Esophagus squamous epithelium (tissue), 5 donors: Measurements from ENCODE around the gene GBX1. TPM values are rescaled to one million over a fixed set of nuclear protein-coding genes. Genes with fewer than 3 reads are reported as not detected.

Experiments used
- DNase-seq: peaks from one replicate; lab custom pipeline; 2025; lab: John Stamatoyannopoulos, UW
- H3K27ac ChIP-seq, 4 donors: fragments of 200-600 bp; sonication (generic); one replicate each; pipeline ENCODE4 v1.5.1; 2016 to 2019; ENCODE audit warnings: mild to moderate bottlenecking in 1 of 4
- H3K27me3 ChIP-seq, 4 donors: fragments of 200-600 bp; sonication (generic); 1 replicate in 3 of 4; 2 replicates in 1 of 4; pipeline versions ENCODE4 v1.5.1 to v1.6.0; 2017 to 2021; ENCODE audit warnings: antibody characterized with exemption in 1 of 4
- H3K36me3 ChIP-seq, 3 donors: fragments of 200-600 bp; sonication (generic); one replicate each; pipeline ENCODE4 v1.5.1; 2016 to 2019
- H3K4me1 ChIP-seq, 3 donors: fragments of 200-600 bp; sonication (generic); one replicate each; pipeline ENCODE4 v1.5.1; 2017 to 2019
- H3K4me3 ChIP-seq, 4 donors: fragments of 200-600 bp; sonication (generic); 1 replicate in 3 of 4; 2 replicates in 1 of 4; pipeline ENCODE4 v1.5.1; 2016 to 2019; ENCODE audit warnings: mild to moderate bottlenecking in 2 of 4, moderate library complexity in 1 of 4
- H3K9me3 ChIP-seq, 3 donors: fragments of 200-600 bp; sonication (generic); one replicate each; pipeline ENCODE4 v1.5.1; 2016 to 2019
- POLR2A ChIP-seq, 4 donors: fragments of 450-650 bp; IDR thresholded peaks; one replicate each; pipeline ENCODE4 v1.6.1; 2017; ENCODE audit warnings: antibody characterized with exemption in 4 of 4, mild to moderate bottlenecking in 4 of 4, moderate library complexity in 3 of 4
- WGBS, 2 donors: methylation state at CpG; one replicate each; pipeline ENCODE4 v1.1.5; 2018; 5-methylcytosine and 5-hydroxymethylcytosine counted together
- intact Hi-C: fragments of 100-400 bp; cut with DNase I; formaldehyde crosslinking; loops from one replicate; pipeline ENCODE4 v1.15.0; 2022
- total RNA-seq, 4 donors: library from RNA; depleted of rRNA; stranded (reverse); fragments of >200 nt; gene quantifications; one replicate each; pipeline ENCODE4 v1.1.0, GENCODE V29; 2016
- TF ChIP-seq, protein P1 (sequence below), 6 experiments: fragments of 450-650 bp in 4 of 6; fragments of 200-600 bp in 2 of 6; sonication (generic) in 2 of 6; IDR thresholded peaks; one replicate each; pipeline ENCODE4 v1.5.1; 2016 to 2019; ENCODE audit warnings: antibody characterized with exemption in 6 of 6, mild to moderate bottlenecking in 4 of 6, moderate library complexity in 4 of 6
- donor health status: DM: yes; HTN: yes; CAD: no.

The GBX1 gene
- total RNA-seq, 4 donors from 2014 or later = not detected

- no peak for DNase-seq
- intact Hi-C loops = no loop called here
- Histone ChIP-seq H3K27ac (no peak overlapping the region), H3K4me3 (no peak overlapping the region), H3K27me3 (no peaks in the 10 kb centered on the region), H3K9me3 (no peaks in the 10 kb centered on the region), H3K4me1 (peaks cover 15 to 28% (median 20%) of the 10 kb centered on the region in 3 donors), H3K36me3 (peaks cover 51 to 91% (median 57%) of the 10 kb centered on the region in 3 donors)
- TF ChIP-seq, protein P1, sequence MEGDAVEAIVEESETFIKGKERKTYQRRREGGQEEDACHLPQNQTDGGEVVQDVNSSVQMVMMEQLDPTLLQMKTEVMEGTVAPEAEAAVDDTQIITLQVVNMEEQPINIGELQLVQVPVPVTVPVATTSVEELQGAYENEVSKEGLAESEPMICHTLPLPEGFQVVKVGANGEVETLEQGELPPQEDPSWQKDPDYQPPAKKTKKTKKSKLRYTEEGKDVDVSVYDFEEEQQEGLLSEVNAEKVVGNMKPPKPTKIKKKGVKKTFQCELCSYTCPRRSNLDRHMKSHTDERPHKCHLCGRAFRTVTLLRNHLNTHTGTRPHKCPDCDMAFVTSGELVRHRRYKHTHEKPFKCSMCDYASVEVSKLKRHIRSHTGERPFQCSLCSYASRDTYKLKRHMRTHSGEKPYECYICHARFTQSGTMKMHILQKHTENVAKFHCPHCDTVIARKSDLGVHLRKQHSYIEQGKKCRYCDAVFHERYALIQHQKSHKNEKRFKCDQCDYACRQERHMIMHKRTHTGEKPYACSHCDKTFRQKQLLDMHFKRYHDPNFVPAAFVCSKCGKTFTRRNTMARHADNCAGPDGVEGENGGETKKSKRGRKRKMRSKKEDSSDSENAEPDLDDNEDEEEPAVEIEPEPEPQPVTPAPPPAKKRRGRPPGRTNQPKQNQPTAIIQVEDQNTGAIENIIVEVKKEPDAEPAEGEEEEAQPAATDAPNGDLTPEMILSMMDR (IDR thresholded peaks at IDR 0.05) = no peak
- no peak for TF ChIP-seq POLR2A (IDR thresholded peaks at IDR 0.05)
- WGBS, 2 donors = 71% methylated on average over 4 of the region's 28 CpGs; no CpG with 5 or more reads in 1 of the 2 donors
These were observed 38.2 kb downstream of the GBX1 start for GRCh38 chr7:151129117-151129959.

DNA sequence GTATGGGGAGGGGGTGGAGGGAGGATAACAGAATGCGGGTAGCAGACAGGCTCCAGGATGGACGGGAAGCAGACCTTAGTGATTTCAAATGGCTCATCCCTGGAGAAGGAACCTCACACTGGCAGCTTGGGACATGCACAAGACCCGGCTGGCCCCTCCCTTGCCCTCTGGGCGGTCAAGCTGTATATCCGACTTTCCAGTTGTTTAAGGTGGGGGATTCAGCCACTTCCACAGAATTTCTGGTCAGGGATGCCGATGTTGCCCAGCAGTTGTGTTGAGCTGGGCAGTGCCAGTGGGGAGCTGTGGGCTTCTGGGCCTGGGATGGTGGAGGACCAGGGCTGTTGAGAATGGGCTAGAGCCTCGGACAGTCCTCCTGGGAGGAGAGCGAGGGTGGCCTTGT is 38.8 kb downstream of the GBX1 start:
- Histone ChIP-seq H3K36me3 (peaks cover 46 to 91% (median 53%) of the 10 kb centered on the region in 3 donors), H3K9me3 (no peaks in the 10 kb centered on the region), H3K4me3 (no peak overlapping the region), H3K27me3 (no peaks in the 10 kb centered on the region), H3K4me1 (peaks cover 18 to 34% (median 20%) of the 10 kb centered on the region in 3 donors), H3K27ac (no peak overlapping the region)
- no peak for DNase-seq
- WGBS, 2 donors = 76% methylated on average over 5 of the region's 8 CpGs; no CpG with 5 or more reads in 1 of the 2 donors
- intact Hi-C loops = no loop called here
- TF ChIP-seq POLR2A (IDR thresholded peaks at IDR 0.05) = no peak
- TF ChIP-seq, protein P1 (IDR thresholded peaks at IDR 0.05) = no peak

DNA sequence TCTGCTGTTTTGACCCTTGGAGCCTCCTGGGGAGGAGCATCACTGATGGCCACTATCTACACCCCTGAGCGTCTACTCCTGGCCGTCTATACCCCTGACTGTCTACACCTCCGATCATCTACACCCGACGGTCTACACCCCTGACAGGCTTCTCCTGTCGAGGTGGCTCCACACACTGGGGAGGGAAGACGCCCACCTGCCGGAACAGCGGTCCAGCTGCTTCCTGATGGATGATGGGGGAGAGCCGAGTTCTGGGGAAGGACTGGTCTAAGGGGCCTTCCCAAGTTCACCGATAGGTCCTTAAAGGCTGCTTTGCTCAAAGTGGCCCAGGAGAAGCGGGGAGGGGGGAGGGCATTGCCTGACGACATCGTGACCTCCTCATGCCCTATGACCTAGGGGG is 39.4 kb downstream of the GBX1 start:
- Histone ChIP-seq H3K36me3 (peaks cover 47 to 91% (median 53%) of the 10 kb centered on the region in 3 donors), H3K4me3 (no peak overlapping the region), H3K9me3 (no peaks in the 10 kb centered on the region), H3K27ac (no peak overlapping the region), H3K27me3 (no peaks in the 10 kb centered on the region), H3K4me1 (peaks cover 18 to 38% (median 20%) of the 10 kb centered on the region in 3 donors)
- WGBS, 2 donors = 77 to 80% methylated on average over 1 to 9 of the region's 14 CpGs
- intact Hi-C loops = no loop called here
- no peak for DNase-seq
- TF ChIP-seq POLR2A (IDR thresholded peaks at IDR 0.05) = no peak

DNA sequence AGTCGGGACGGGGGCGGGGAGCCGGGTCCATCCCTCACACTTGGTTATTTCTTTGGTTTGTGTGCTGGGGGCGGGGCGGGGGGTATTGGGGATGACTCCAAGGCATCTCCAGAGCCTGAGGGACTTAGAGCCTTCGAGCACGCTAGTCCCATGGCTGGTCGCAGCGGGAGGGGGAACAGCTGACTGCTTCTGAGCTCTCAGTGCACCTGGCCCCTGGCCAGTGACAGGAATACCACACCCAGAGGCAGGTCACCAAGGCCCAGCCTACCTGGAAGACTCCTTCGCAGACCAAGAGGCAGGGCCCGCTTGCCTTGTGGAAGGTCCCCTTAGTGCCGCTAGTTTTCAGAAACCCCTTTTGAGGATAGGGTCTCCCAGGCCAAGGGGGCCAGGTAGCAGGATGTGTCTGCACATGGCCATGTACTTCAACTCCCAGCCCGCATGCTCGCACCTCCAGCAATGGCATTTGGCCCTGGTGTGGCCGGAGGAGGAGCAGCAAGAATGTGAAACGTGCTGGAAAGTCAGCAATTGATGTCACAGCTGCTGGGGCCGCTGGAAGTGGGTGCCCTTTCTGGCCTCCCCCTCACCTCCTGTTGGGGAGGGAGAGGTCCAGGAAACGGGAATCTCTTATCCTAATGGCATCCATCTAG is 40.9 kb downstream of the GBX1 start:
- TF ChIP-seq, protein P1 (IDR thresholded peaks at IDR 0.05) = no peak
- no peak for TF ChIP-seq POLR2A (IDR thresholded peaks at IDR 0.05)
- Histone ChIP-seq H3K4me1 (peaks cover 18 to 38% (median 20%) of the 10 kb centered on the region in 3 donors), H3K4me3 (peak overlapping the region in 3 of 4 donors; percentile 36 to 52 (median 45)), H3K36me3 (peaks cover 39 to 91% (median 51%) of the 10 kb centered on the region in 3 donors), H3K9me3 (no peaks in the 10 kb centered on the region), H3K27me3 (no peaks in the 10 kb centered on the region), H3K27ac (peak overlapping the region in 3 of 4 donors; percentile 42 to 65 (median 53))
- intact Hi-C loops = no loop called here
- 74 to 75% methylated on average over 6 to 8 of the region's 19 CpGs for WGBS, 2 donors
- no peak for DNase-seq

- intact Hi-C loops = no loop called here
- DNase-seq = no peak
- Histone ChIP-seq H3K9me3 (no peaks in the 10 kb centered on the region), H3K4me1 (peaks cover 18 to 38% (median 20%) of the 10 kb centered on the region in 3 donors), H3K27me3 (no peaks in the 10 kb centered on the region), H3K36me3 (peaks cover 34 to 91% (median 50%) of the 10 kb centered on the region in 3 donors), H3K4me3 (peak overlapping the region; percentile 5 to 52 (median 40)), H3K27ac (peak overlapping the region; percentile 0 to 65 (median 48))
- TF ChIP-seq, protein P1 (IDR thresholded peaks at IDR 0.05) = no peak
- no peak for TF ChIP-seq POLR2A (IDR thresholded peaks at IDR 0.05)
- 34% methylated on average over 7 of the region's 58 CpGs; no CpG with 5 or more reads in 1 of the 2 donors for WGBS, 2 donors
These were observed 41.5 kb downstream of the GBX1 start for GRCh38 chr7:151125846-151126481.
